ENCODE results near the gene UGDH.
"Not testable (repeated sequence)": the region's sequence is repeated elsewhere in the genome, so short reads cannot be mapped to it uniquely, and the experiment has no call there.

Gene UGDH

GRCh38 chr4:39555472-39555871 lies 28.2 kb upstream of the UGDH start:
- Histone ChIP-seq H3K4me3 (no peak overlapping the region), H4K20me1 (no peaks in the 10 kb centered on the region), H3K27me3 (no peaks in the 10 kb centered on the region), H3K36me3 (peaks cover 43% of the 10 kb centered on the region; the same call in 1 of the 2 replicates), H3K9ac (no peak overlapping the region), H3K4me1 (no peaks in the 10 kb centered on the region), H3K27ac (no peak overlapping the region), H3K4me2 (no peak overlapping the region), H3K9me3 (no peaks in the 10 kb centered on the region)
- no peak for TF ChIP-seq Cebpa-rat (IDR thresholded peaks at IDR 0.05)

GRCh38 chr4:39548425-39549067 lies 21.3 kb upstream of the UGDH start:
- H3K27ac ChIP-seq, result no peak overlapping the region
- no peak for TF ChIP-seq Cebpa-rat (IDR thresholded peaks at IDR 0.05)

GRCh38 chr4:39544580-39545315 lies 17.5 kb upstream of the UGDH start:
- no peak overlapping the region for H3K4me3 ChIP-seq
- peaks cover 11% of the 10 kb centered on the region for H3K9me3 ChIP-seq
- H3K9ac ChIP-seq, result no peak overlapping the region
- H3K27me3 ChIP-seq, result no peaks in the 10 kb centered on the region
- no peak overlapping the region for H3K4me2 ChIP-seq
- peaks cover 23% of the 10 kb centered on the region for H3K4me1 ChIP-seq
- no peaks in the 10 kb centered on the region for H4K20me1 ChIP-seq
- no peak overlapping the region for H3K27ac ChIP-seq
- H3K36me3 ChIP-seq, result 0 out of 2 replicates have a peak, but pooled peaks cover 16% of the 10 kb centered on the region
- TF ChIP-seq Cebpa-rat (IDR thresholded peaks at IDR 0.05), result no peak

More at GRCh38 chr4:39548425-39549067, 21.3 kb upstream of the UGDH start:
- H3K27me3 ChIP-seq, result no peaks in the 10 kb centered on the region
- H3K4me3 ChIP-seq, result no peak overlapping the region
- 0 out of 2 replicates have a peak, but pooled peaks cover 17% of the 10 kb centered on the region for H3K36me3 ChIP-seq
- peaks cover 9% of the 10 kb centered on the region for H3K9me3 ChIP-seq
- H3K4me1 ChIP-seq, result no peaks in the 10 kb centered on the region
- no peak overlapping the region for H3K9ac ChIP-seq
- H4K20me1 ChIP-seq, result no peaks in the 10 kb centered on the region
- H3K4me2 ChIP-seq, result no peak overlapping the region

- not testable (repeated sequence) for H3K9ac ChIP-seq, H4K20me1 ChIP-seq, H3K4me3 ChIP-seq, H3K27ac ChIP-seq, H3K27me3 ChIP-seq, H3K4me2 ChIP-seq
- H3K36me3 ChIP-seq, result 0 out of 2 replicates have a peak, but pooled peaks cover 13% of the 10 kb centered on the region
- H3K4me1 ChIP-seq, result peaks cover 23% of the 10 kb centered on the region
- peaks cover 11% of the 10 kb centered on the region for H3K9me3 ChIP-seq
Measured at GRCh38 chr4:39544080-39544479, 16.8 kb upstream of the UGDH start.

GRCh38 chr4:39543034-39543433 lies 15.8 kb upstream of the UGDH start:
- no peak for TF ChIP-seq Cebpa-rat (IDR thresholded peaks at IDR 0.05)
- Histone ChIP-seq H3K4me2 (peak overlapping the region; percentile 64), H3K27ac (no peak overlapping the region), H3K4me1 (peaks cover 23% of the 10 kb centered on the region), H3K27me3 (no peaks in the 10 kb centered on the region), H3K9me3 (peaks cover 11% of the 10 kb centered on the region), H3K9ac (no peak overlapping the region), H3K4me3 (no peak overlapping the region), H3K36me3 (0 out of 2 replicates have a peak, but pooled peaks cover 9% of the 10 kb centered on the region), H4K20me1 (no peaks in the 10 kb centered on the region)

GRCh38 chr4:39542611-39543012 lies 15.4 kb upstream of the UGDH start:
- Histone ChIP-seq H3K27me3 (no peaks in the 10 kb centered on the region), H3K9ac (peak overlapping the region; percentile 4; the same call in 1 of the 2 replicates), H3K27ac (no peak overlapping the region), H3K4me3 (no peak overlapping the region), H3K4me2 (peak overlapping the region; percentile 64), H3K36me3 (0 out of 2 replicates have a peak, but pooled peaks cover 9% of the 10 kb centered on the region), H4K20me1 (no peaks in the 10 kb centered on the region), H3K4me1 (peaks cover 23% of the 10 kb centered on the region), H3K9me3 (peaks cover 11% of the 10 kb centered on the region)
- no peak for TF ChIP-seq Cebpa-rat (IDR thresholded peaks at IDR 0.05)

GRCh38 chr4:39541987-39542610 lies 14.9 kb upstream of the UGDH start:
- TF ChIP-seq Cebpa-rat (IDR thresholded peaks at IDR 0.05), result peak; percentile 59; the same call in 1 of the 2 replicates
- Histone ChIP-seq H3K4me1 (peaks cover 23% of the 10 kb centered on the region), H3K27ac (no peak overlapping the region), H3K9me3 (peaks cover 11% of the 10 kb centered on the region), H3K4me3 (no peak overlapping the region), H3K4me2 (peak overlapping the region; percentile 64), H3K36me3 (0 out of 2 replicates have a peak, but pooled peaks cover 9% of the 10 kb centered on the region), H4K20me1 (no peaks in the 10 kb centered on the region), H3K9ac (peak overlapping the region; percentile 4; the same call in 1 of the 2 replicates), H3K27me3 (no peaks in the 10 kb centered on the region)

GRCh38 chr4:39539089-39539611 lies 11.9 kb upstream of the UGDH start:
- TF ChIP-seq Cebpa-rat (IDR thresholded peaks at IDR 0.05), result no peak
- peaks cover 14% of the 10 kb centered on the region for H3K9me3 ChIP-seq
- no peak overlapping the region for H3K9ac ChIP-seq
- H3K4me1 ChIP-seq, result peaks cover 23% of the 10 kb centered on the region
- H3K4me2 ChIP-seq, result no peak overlapping the region
- no peak overlapping the region for H3K27ac ChIP-seq
- H3K4me3 ChIP-seq, result no peak overlapping the region
- H3K36me3 ChIP-seq, result peaks cover 10% of the 10 kb centered on the region; the same call in 1 of the 2 replicates
- no peaks in the 10 kb centered on the region for H4K20me1 ChIP-seq
- no peaks in the 10 kb centered on the region for H3K27me3 ChIP-seq

GRCh38 chr4:39533541-39533940 lies 6.3 kb upstream of the UGDH start:
- Histone ChIP-seq H3K9me3 (peaks cover 48% of the 10 kb centered on the region), H3K27ac (no peak overlapping the region), H3K4me2 (no peak overlapping the region), H4K20me1 (no peaks in the 10 kb centered on the region), H3K4me1 (peaks cover 2% of the 10 kb centered on the region), H3K27me3 (no peaks in the 10 kb centered on the region), H3K9ac (no peak overlapping the region), H3K36me3 (peaks cover 42% of the 10 kb centered on the region), H3K4me3 (no peak overlapping the region)
- TF ChIP-seq Cebpa-rat (IDR thresholded peaks at IDR 0.05), result no peak

GRCh38 chr4:39532237-39532636 lies 5.0 kb upstream of the UGDH start:
- H3K4me1 ChIP-seq, H3K27me3 ChIP-seq, H4K20me1 ChIP-seq, H3K4me2 ChIP-seq, H3K27ac ChIP-seq, H3K4me3 ChIP-seq, H3K9ac ChIP-seq: not testable (repeated sequence)
- peaks cover 42% of the 10 kb centered on the region for H3K36me3 ChIP-seq
- peaks cover 48% of the 10 kb centered on the region for H3K9me3 ChIP-seq

Data from BLaER1 (cell line).